Karpas-422 (cell line): ENCODE measurements around the gene RAI2. TPM values are rescaled to one million over a fixed set of nuclear protein-coding genes. Genes with fewer than 3 reads are reported as not detected.

Experiments
- DNase-seq: peaks from one replicate; pipeline ENCODE4 v3.0.0-alpha.2; 2015
- H2AFZ ChIP-seq: fragments of 200-600 bp; sonication (generic); 2 replicates; pipeline ENCODE4 v1.6.1; 2014; ENCODE audit warnings: antibody characterized with exemption, low read length, mixed read lengths
- H3K27ac ChIP-seq: fragments of 200-600 bp; sonication (generic); 2 replicates; pipeline ENCODE4 v1.5.1; 2014; ENCODE audit warnings: mild to moderate bottlenecking, low read length, moderate library complexity
- H3K27me3 ChIP-seq: fragments of 200-600 bp; sonication (generic); 2 replicates; pipeline ENCODE4 v1.6.1; 2014; ENCODE audit warnings: low read length, mixed read lengths
- H3K36me3 ChIP-seq: fragments of 200-600 bp; sonication (generic); 2 replicates; pipeline ENCODE4 v1.6.1; 2014; ENCODE audit warnings: low read length, mixed read lengths; ENCODE audit not compliant: insufficient read depth
- H3K4me1 ChIP-seq: fragments of 200-600 bp; sonication (generic); 2 replicates; pipeline ENCODE4 v1.6.1; 2014; ENCODE audit warnings: mild to moderate bottlenecking, low read length, mixed read lengths
- H3K4me2 ChIP-seq: fragments of 200-600 bp; sonication (generic); 2 replicates; pipeline ENCODE4 v1.6.1; 2014; ENCODE audit warnings: low read length, low read depth, mild to moderate bottlenecking; ENCODE audit not compliant: poor library complexity, severe bottlenecking
- H3K4me3 ChIP-seq: fragments of 200-600 bp; sonication (generic); 2 replicates; pipeline ENCODE4 v1.5.1; 2014; ENCODE audit warnings: mild to moderate bottlenecking, antibody characterized with exemption, low read length, mixed read lengths
- H3K79me2 ChIP-seq: fragments of 200-600 bp; sonication (generic); 2 replicates; pipeline ENCODE4 v1.6.1; 2014; ENCODE audit warnings: mild to moderate bottlenecking, low read length, mixed read lengths
- H3K9ac ChIP-seq: fragments of 200-600 bp; sonication (generic); 2 replicates; pipeline ENCODE4 v1.6.0; 2014; ENCODE audit warnings: low read length
- H3K9me2 ChIP-seq: fragments of 200-600 bp; sonication (generic), shearing (Covaris generic); replicated peaks from 2 replicates; pipeline ENCODE4 v1.6.0; 2014; ENCODE audit warnings: mild to moderate bottlenecking, low read length, moderate library complexity; ENCODE audit not compliant: insufficient read depth
- H3K9me3 ChIP-seq: fragments of 300-700, 200-600 bp; sonication (generic); 2 replicates; pipeline ENCODE4 v1.6.1; 2014; ENCODE audit warnings: low read length, mixed read lengths
- H4K20me1 ChIP-seq: fragments of 200-600 bp; sonication (generic); 2 replicates; pipeline ENCODE4 v1.6.1; 2014; ENCODE audit warnings: mild to moderate bottlenecking, antibody characterized with exemption, low read length, low read depth; ENCODE audit not compliant: insufficient read depth
- total RNA-seq: library from RNA; depleted of rRNA; stranded (reverse); fragments of >200 nt; shearing (Covaris generic); gene quantifications from 2 replicates; pipeline ENCODE4 v1.2.3, GENCODE V29; 2014; ENCODE audit warnings: low replicate concordance

Gene RAI2
- total RNA-seq, 1 experiment from 2014 or later = not detected

- Histone ChIP-seq H3K4me1 (no peaks in the 10 kb centered on the region), H4K20me1 (no peaks in the 10 kb centered on the region), H3K9ac (no peak overlapping the region), H3K4me2 (no peak overlapping the region), H3K27ac (no peak overlapping the region), H2AFZ (no peak overlapping the region), H3K9me3 (no peaks in the 10 kb centered on the region), H3K4me3 (no peak overlapping the region), H3K27me3 (no peaks in the 10 kb centered on the region), H3K36me3 (no peaks in the 10 kb centered on the region), H3K79me2 (no peaks in the 10 kb centered on the region), H3K9me2 (no peaks in the 10 kb centered on the region)
- no peak for DNase-seq
These were observed 1.4 kb downstream of the RAI2 start for GRCh38 chrX:17859609-17860178.

- Histone ChIP-seq H3K9me2 (no peaks in the 10 kb centered on the region), H4K20me1 (no peaks in the 10 kb centered on the region), H2AFZ (no peak overlapping the region), H3K9ac (no peak overlapping the region), H3K27ac (no peak overlapping the region), H3K4me2 (no peak overlapping the region), H3K9me3 (no peaks in the 10 kb centered on the region), H3K4me1 (no peaks in the 10 kb centered on the region), H3K4me3 (no peak overlapping the region), H3K36me3 (no peaks in the 10 kb centered on the region), H3K27me3 (no peaks in the 10 kb centered on the region), H3K79me2 (no peaks in the 10 kb centered on the region)
- no peak for DNase-seq
These were observed 6.6 kb downstream of the RAI2 start for GRCh38 chrX:17854531-17854930.

GRCh38 chrX:17854069-17854468 is 7.0 kb downstream of the RAI2 start:
- H3K36me3 ChIP-seq = no peaks in the 10 kb centered on the region
- H3K27ac ChIP-seq = no peak overlapping the region

GRCh38 chrX:17851874-17852273 is 9.2 kb downstream of the RAI2 start:
- Histone ChIP-seq H3K9ac (no peak overlapping the region), H3K9me3 (no peaks in the 10 kb centered on the region), H3K9me2 (no peaks in the 10 kb centered on the region), H3K4me2 (no peak overlapping the region), H3K4me1 (no peaks in the 10 kb centered on the region), H3K27ac (no peak overlapping the region), H4K20me1 (no peaks in the 10 kb centered on the region), H3K4me3 (no peak overlapping the region), H3K27me3 (no peaks in the 10 kb centered on the region), H3K36me3 (no peaks in the 10 kb centered on the region), H3K79me2 (no peaks in the 10 kb centered on the region), H2AFZ (no peak overlapping the region)
- no peak for DNase-seq

More at GRCh38 chrX:17854069-17854468, 7.0 kb downstream of the RAI2 start:
- DNase-seq = no peak
- H4K20me1 ChIP-seq = no peaks in the 10 kb centered on the region
- H3K27me3 ChIP-seq = no peaks in the 10 kb centered on the region
- no peak overlapping the region for H2AFZ ChIP-seq
- no peak overlapping the region for H3K4me2 ChIP-seq
- no peaks in the 10 kb centered on the region for H3K79me2 ChIP-seq
- H3K4me1 ChIP-seq = no peaks in the 10 kb centered on the region
- H3K9ac ChIP-seq = no peak overlapping the region
- H3K4me3 ChIP-seq = no peak overlapping the region
- no peaks in the 10 kb centered on the region for H3K9me3 ChIP-seq
- no peaks in the 10 kb centered on the region for H3K9me2 ChIP-seq

GRCh38 chrX:17848545-17849265 is 12.4 kb downstream of the RAI2 start:
- no peaks in the 10 kb centered on the region for H3K79me2 ChIP-seq
- no peak for DNase-seq

GRCh38 chrX:17846045-17846444 is 15.1 kb downstream of the RAI2 start:
- H3K36me3 ChIP-seq = no peaks in the 10 kb centered on the region
- H3K4me2 ChIP-seq = no peak overlapping the region
- DNase-seq = no peak
- H3K9me2 ChIP-seq = no peaks in the 10 kb centered on the region
- H3K4me1 ChIP-seq = no peaks in the 10 kb centered on the region
- no peak overlapping the region for H2AFZ ChIP-seq
- no peak overlapping the region for H3K27ac ChIP-seq
- no peaks in the 10 kb centered on the region for H4K20me1 ChIP-seq
- H3K9me3 ChIP-seq = no peaks in the 10 kb centered on the region
- H3K27me3 ChIP-seq = no peaks in the 10 kb centered on the region
- H3K4me3 ChIP-seq = no peak overlapping the region
- no peak overlapping the region for H3K9ac ChIP-seq
- no peaks in the 10 kb centered on the region for H3K79me2 ChIP-seq

More at GRCh38 chrX:17848545-17849265, 12.4 kb downstream of the RAI2 start:
- H3K4me2 ChIP-seq = no peak overlapping the region
- no peaks in the 10 kb centered on the region for H3K36me3 ChIP-seq
- no peaks in the 10 kb centered on the region for H3K9me3 ChIP-seq
- no peak overlapping the region for H3K27ac ChIP-seq
- no peak overlapping the region for H2AFZ ChIP-seq
- no peaks in the 10 kb centered on the region for H3K9me2 ChIP-seq
- H3K27me3 ChIP-seq = no peaks in the 10 kb centered on the region
- no peaks in the 10 kb centered on the region for H3K4me1 ChIP-seq
- H3K4me3 ChIP-seq = no peak overlapping the region
- no peaks in the 10 kb centered on the region for H4K20me1 ChIP-seq
- H3K9ac ChIP-seq = no peak overlapping the region

- H3K27ac ChIP-seq = no peak overlapping the region
- H2AFZ ChIP-seq = no peak overlapping the region
- no peaks in the 10 kb centered on the region for H4K20me1 ChIP-seq
- no peaks in the 10 kb centered on the region for H3K9me3 ChIP-seq
- H3K9ac ChIP-seq = no peak overlapping the region
- H3K79me2 ChIP-seq = no peaks in the 10 kb centered on the region
- no peaks in the 10 kb centered on the region for H3K9me2 ChIP-seq
- no peak overlapping the region for H3K4me2 ChIP-seq
- DNase-seq = no peak
- no peaks in the 10 kb centered on the region for H3K36me3 ChIP-seq
- H3K4me1 ChIP-seq = no peaks in the 10 kb centered on the region
- no peak overlapping the region for H3K4me3 ChIP-seq
- no peaks in the 10 kb centered on the region for H3K27me3 ChIP-seq
These were observed 16.9 kb downstream of the RAI2 start for GRCh38 chrX:17844236-17844635.

GRCh38 chrX:17842769-17843525 is 18.2 kb downstream of the RAI2 start:
- Histone ChIP-seq H3K4me2 (no peak overlapping the region), H3K9me2 (no peaks in the 10 kb centered on the region), H3K27ac (no peak overlapping the region), H4K20me1 (no peaks in the 10 kb centered on the region), H3K79me2 (no peaks in the 10 kb centered on the region), H3K36me3 (no peaks in the 10 kb centered on the region), H2AFZ (no peak overlapping the region), H3K4me3 (no peak overlapping the region), H3K27me3 (no peaks in the 10 kb centered on the region), H3K9ac (no peak overlapping the region), H3K4me1 (no peaks in the 10 kb centered on the region), H3K9me3 (no peaks in the 10 kb centered on the region)
- no peak for DNase-seq
